NCI-H2196 treated with DMSO at 0.1 percent for 48 hours (cell line): ENCODE results near the gene DALRD3.

Experiments
- DNase-seq: peaks from one replicate; lab custom pipeline; 2025; ENCODE audit not compliant: unreplicated experiment; lab: John Stamatoyannopoulos, UW

Gene DALRD3

GRCh38 chr3:49006408-49007067 is 11.8 kb downstream of the DALRD3 start:
- DNase-seq, result no peak

GRCh38 chr3:49005998-49006397 is 12.4 kb downstream of the DALRD3 start:
- no peak for DNase-seq

DNA sequence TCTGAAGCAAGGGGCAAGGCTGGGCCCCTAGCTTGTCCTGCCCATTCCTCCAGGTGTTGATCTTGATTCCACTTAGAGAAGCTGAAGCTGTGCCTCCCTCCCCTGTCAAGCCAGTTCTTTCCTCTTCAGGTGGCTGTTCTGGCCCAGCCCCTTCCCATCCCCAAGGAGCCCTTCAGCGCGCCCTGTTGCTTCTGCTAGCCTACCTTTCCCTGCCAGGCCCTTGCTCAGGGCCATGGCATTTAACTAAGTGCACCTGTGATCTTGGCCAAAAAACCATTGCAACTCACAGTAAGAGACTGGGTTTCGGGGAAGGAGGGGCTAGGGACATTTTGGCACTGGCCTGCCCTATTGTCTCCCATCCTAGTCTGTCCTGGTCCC is 13.1 kb downstream of the DALRD3 start:
- DNase-seq, result no peak

GRCh38 chr3:49004352-49005302 is 13.8 kb downstream of the DALRD3 start:
- no peak for DNase-seq

DNA sequence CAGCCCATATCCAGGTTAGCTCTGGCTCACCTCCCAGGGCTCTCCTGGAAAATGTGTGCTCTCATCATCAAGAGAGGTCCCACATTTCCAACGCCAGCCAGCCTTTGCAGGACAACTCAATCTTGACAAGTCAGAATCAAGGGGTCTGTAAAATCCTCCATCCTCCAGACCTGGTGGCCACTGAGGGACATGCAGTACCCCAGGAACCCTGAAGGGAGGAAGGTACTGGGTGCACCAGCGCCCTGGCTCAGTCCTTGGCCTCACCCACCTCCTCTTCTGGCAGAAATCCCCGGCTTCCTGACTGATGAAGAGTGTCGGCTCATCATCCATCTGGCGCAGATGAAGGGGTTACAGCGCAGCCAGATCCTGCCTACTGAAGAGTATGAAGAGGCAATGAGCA is 17.2 kb downstream of the DALRD3 start:
- DNase-seq, result no peak

- DNase-seq, result no peak
Observed at GRCh38 chr3:48999085-48999858, 19.1 kb downstream of the DALRD3 start.

- DNase-seq, result peak; percentile 16
Observed at GRCh38 chr3:48997714-48998637, 20.4 kb downstream of the DALRD3 start.

- no peak for DNase-seq
Observed at GRCh38 chr3:48997102-48997635, 21.2 kb downstream of the DALRD3 start.

GRCh38 chr3:48996640-48997039 is 21.7 kb downstream of the DALRD3 start:
- no peak for DNase-seq

GRCh38 chr3:48993834-48994233 is 24.5 kb downstream of the DALRD3 start:
- DNase-seq, result no peak

DNA sequence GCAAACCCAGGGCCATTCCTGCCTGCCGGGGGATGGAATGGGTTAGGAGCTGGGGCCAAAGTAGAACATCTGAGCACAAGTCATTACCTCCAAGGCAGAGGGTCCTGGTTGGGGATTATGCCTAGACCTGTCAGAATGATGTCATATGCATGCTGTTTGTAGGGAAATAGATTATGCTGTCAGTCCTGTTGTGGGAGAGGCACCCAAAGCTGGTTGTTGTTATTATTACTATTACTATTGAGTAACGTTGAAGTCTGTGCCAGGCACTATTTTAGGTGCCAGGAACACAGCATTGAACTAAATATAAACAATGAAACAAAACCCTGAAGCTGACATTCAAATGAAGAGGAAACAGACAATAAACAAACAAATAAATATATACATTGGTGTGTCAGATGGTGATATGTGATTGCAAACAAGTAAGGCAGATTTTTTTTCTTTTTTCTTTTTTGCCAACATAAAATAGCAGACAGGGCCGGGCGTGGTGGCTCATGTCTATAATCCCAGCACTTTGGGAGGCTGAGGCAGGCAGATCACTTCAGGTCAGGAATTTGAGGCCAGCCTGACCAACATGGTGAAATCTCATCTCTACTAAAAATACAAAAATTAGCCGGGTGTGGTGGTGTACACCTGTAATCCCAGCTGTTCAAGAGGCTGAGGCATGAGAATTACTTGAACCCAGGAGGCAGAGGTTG is 26.4 kb downstream of the DALRD3 start:
- no peak for DNase-seq

- no peak for DNase-seq
Observed at GRCh38 chr3:48990636-48991469, 27.5 kb downstream of the DALRD3 start.

GRCh38 chr3:48989796-48990635 is 28.4 kb downstream of the DALRD3 start, which contains the start of gene P4HTM:
Gene P4HTM (plus strand): TSS chr3:48990241. CDS start chr3:48990257, 16 bp downstream.
- no peak for DNase-seq

GRCh38 chr3:48989126-48989795 is 29.1 kb downstream of the DALRD3 start:
- DNase-seq, result no peak

GRCh38 chr3:48985831-48986376 is 32.5 kb downstream of the DALRD3 start:
- no peak for DNase-seq

GRCh38 chr3:48984663-48985062 is 33.7 kb downstream of the DALRD3 start:
- no peak for DNase-seq

GRCh38 chr3:48983096-48983495 is 35.3 kb downstream of the DALRD3 start:
- DNase-seq, result no peak
